SK-N-SH (cell line): ENCODE measurements around the gene MUC5AC. TPM values are rescaled to one million over a fixed set of nuclear protein-coding genes. Genes with fewer than 3 reads are reported as not detected.

Experiments used
- CTCF ChIA-PET: fragments of 300-600, 350-600 bp; formaldehyde crosslinking; extraction: SDS; loops from one replicate; lab custom pipeline; 2021; lab: Yijun Ruan, JAX
- POLR2A ChIA-PET: fragments of 350-600 bp; sonication (Branson Sonifier 250); formaldehyde crosslinking; extraction: SDS; loops from one replicate; lab custom pipeline; 2020; ENCODE audit warnings: antibody characterized with exemption, inconsistent platforms; lab: Yijun Ruan, JAX
- DNase-seq: peaks from one replicate; pipeline ENCODE4 v3.0.0; 2012
- H2AFZ ChIP-seq: fragments of 200-600 bp; sonication (generic); 2 replicates; pipeline ENCODE4 v1.8.1; 2016; ENCODE audit warnings: antibody characterized with exemption, mild to moderate bottlenecking, low read depth
- H3F3A ChIP-seq: fragments of 200-600 bp; sonication (generic); replicated peaks from 2 replicates; pipeline ENCODE3; 2016; ENCODE audit warnings: antibody characterized with exemption, mild to moderate bottlenecking; ENCODE audit not compliant: insufficient read depth
- H3K27ac ChIP-seq, 2 experiments: fragments of 200-500 bp in 1 of 2; fragments of 200-600 bp in 1 of 2; sonication (Bioruptor generic) in 1 of 2; sonication (generic), shearing (Covaris generic) in 1 of 2; 2 replicates each; pipeline versions ENCODE4 v1.5.1 to v1.6.1; 2014 to 2016; ENCODE audit warnings: low read depth in 2 of 2, inconsistent platforms in 1 of 2, low read length in 1 of 2, mild to moderate bottlenecking in 1 of 2, mixed read lengths in 1 of 2
- H3K27me3 ChIP-seq: fragments of 200-600 bp; sonication (generic), shearing (Covaris generic); 2 replicates; pipeline ENCODE4 v1.6.1; 2016; ENCODE audit warnings: mixed run types; ENCODE audit not compliant: insufficient read depth
- H3K36me3 ChIP-seq, 2 experiments: fragments of 200-500 bp in 1 of 2; fragments of 200-600 bp in 1 of 2; sonication (Bioruptor generic) in 1 of 2; sonication (generic) in 1 of 2; replicated peaks in 1 of 2; 2 replicates each; pipeline versions ENCODE3 to v1.5.1; 2014 to 2016; ENCODE audit warnings: low read length in 1 of 2, mild to moderate bottlenecking in 1 of 2; ENCODE audit not compliant: insufficient read depth in 2 of 2, control insufficient read depth in 1 of 2
- H3K4me1 ChIP-seq, 2 experiments: fragments of 200-500 bp in 1 of 2; fragments of 200-600 bp in 1 of 2; sonication (Bioruptor generic) in 1 of 2; sonication (generic), shearing (Covaris generic) in 1 of 2; 2 replicates each; pipeline versions ENCODE4 v1.5.1 to v1.6.1; 2014 to 2016; ENCODE audit warnings: low read depth in 1 of 2, low read length in 1 of 2, mixed run types in 1 of 2; ENCODE audit not compliant: insufficient read depth in 2 of 2, control insufficient read depth in 1 of 2
- H3K4me2 ChIP-seq: fragments of 200-600 bp; sonication (generic), shearing (Covaris generic); 2 replicates; pipeline ENCODE4 v1.6.1; 2017; ENCODE audit warnings: mixed run types
- H3K4me3 ChIP-seq, 2 experiments: fragments of 200-500 bp in 1 of 2; fragments of 200-600 bp in 1 of 2; sonication (Bioruptor generic) in 1 of 2; sonication (generic), shearing (Covaris generic) in 1 of 2; 2 replicates each; pipeline versions ENCODE4 v1.5.1 to v1.8.1; 2014 to 2016; ENCODE audit warnings: low read depth in 2 of 2, inconsistent platforms in 1 of 2, low read length in 1 of 2, mild to moderate bottlenecking in 1 of 2, mixed read lengths in 1 of 2, moderate library complexity in 1 of 2
- H3K79me2 ChIP-seq: fragments of 200-600 bp; sonication (generic); 2 replicates; pipeline ENCODE4 v1.8.1; 2017; ENCODE audit warnings: mild to moderate bottlenecking; ENCODE audit not compliant: insufficient read depth
- H3K9ac ChIP-seq: fragments of 200-600 bp; sonication (generic); 2 replicates; pipeline ENCODE4 v1.6.1; 2017; ENCODE audit warnings: mixed run types
- H3K9me2 ChIP-seq: fragments of 200-600 bp; sonication (generic); 2 replicates; pipeline ENCODE4 v1.6.1; 2017; ENCODE audit warnings: mixed run types
- H3K9me3 ChIP-seq: fragments of 200-600 bp; sonication (generic); 2 replicates; pipeline ENCODE4 v1.6.1; 2017; ENCODE audit warnings: mixed run types, mild to moderate bottlenecking, moderate library complexity
- H4K20me1 ChIP-seq: fragments of 200-600 bp; sonication (generic); 2 replicates; pipeline ENCODE4 v1.6.1; 2017; ENCODE audit warnings: mild to moderate bottlenecking, mixed run types; ENCODE audit not compliant: insufficient read depth
- CHD2 ChIP-seq: fragments of 150-350 bp; IDR thresholded peaks from 2 replicates; pipeline ENCODE4 v1.6.1; 2018; ENCODE audit warnings: low read length; ENCODE audit not compliant: partially characterized antibody
- ELF1 ChIP-seq: IDR thresholded peaks from 2 replicates; pipeline ENCODE4 v1.4.0; 2012
- EZH2phosphoT487 ChIP-seq: fragments of 200-600 bp; sonication (generic); IDR thresholded peaks from 2 replicates; pipeline ENCODE4 v1.6.1; 2017; ENCODE audit warnings: low read depth, mixed run types, mild to moderate bottlenecking, antibody characterized with exemption, moderate library complexity, borderline replicate concordance
- FOSL2 ChIP-seq: IDR thresholded peaks from 2 replicates; pipeline ENCODE4 v1.4.0; 2012; ENCODE audit warnings: low read depth, mild to moderate bottlenecking, moderate library complexity, borderline replicate concordance
- FOXM1 ChIP-seq: IDR thresholded peaks from 2 replicates; pipeline ENCODE4 v1.4.0; 2012; ENCODE audit warnings: low read depth, mild to moderate bottlenecking
- GABPA ChIP-seq: IDR thresholded peaks from 2 replicates; pipeline ENCODE4 v1.4.0; 2012; ENCODE audit warnings: low read depth, mild to moderate bottlenecking
- GATA2 ChIP-seq: sonication (generic); formaldehyde crosslinking; IDR thresholded peaks from 2 replicates; pipeline ENCODE4 v1.5.0; 2020; ENCODE audit warnings: mild to moderate bottlenecking, missing genetic modification reagents
- MXI1 ChIP-seq: IDR thresholded peaks from 2 replicates; pipeline ENCODE4 v1.6.1; 2012; ENCODE audit warnings: mild to moderate bottlenecking, low read depth, low read length, improper control_type of control experiment
- NFIC ChIP-seq: IDR thresholded peaks from 2 replicates; pipeline ENCODE4 v1.4.0; 2012; ENCODE audit warnings: borderline replicate concordance
- POLR2AphosphoS5 ChIP-seq: IDR thresholded peaks from 2 replicates; pipeline ENCODE4 v1.6.1; 2012; ENCODE audit warnings: low read depth, low read length
- RCOR1 ChIP-seq: fragments of 150-350 bp; IDR thresholded peaks from 2 replicates; pipeline ENCODE4 v1.6.1; 2017; ENCODE audit warnings: antibody characterized with exemption, low read length
- RFX5 ChIP-seq: IDR thresholded peaks from 2 replicates; pipeline ENCODE4 v1.6.1; 2012; ENCODE audit warnings: mild to moderate bottlenecking, improper control_type of control experiment, low read length
- RXRA ChIP-seq: IDR thresholded peaks from 2 replicates; pipeline ENCODE4 v1.4.0; 2012; ENCODE audit warnings: low read depth, mild to moderate bottlenecking, borderline replicate concordance
- SMC3 ChIP-seq: IDR thresholded peaks from 2 replicates; pipeline ENCODE4 v1.6.1; 2012; ENCODE audit warnings: low read depth, low read length, improper control_type of control experiment
- WGBS: methylation state at CpG from one replicate; pipeline ENCODE4 v1.1.6; 2017; ENCODE audit warnings: low lambda C conversion rate; 5-methylcytosine and 5-hydroxymethylcytosine counted together
- polyA plus RNA-seq, 3 experiments: library from polyadenylated mRNA; depleted of rRNA; stranded (reverse); fragments of >200 nt; gene quantifications; 2 replicates each; pipeline ENCODE4 v1.2.3, GENCODE V29; 2012
- TF ChIP-seq, protein P1 (sequence below): IDR thresholded peaks from 2 replicates; pipeline ENCODE4; 2012
- TF ChIP-seq, protein P2 (sequence below): fragments of 200-600 bp; sonication (generic); IDR thresholded peaks from 2 replicates; pipeline ENCODE4 v1.6.1; 2017; ENCODE audit warnings: antibody characterized with exemption, mild to moderate bottlenecking, moderate library complexity

The MUC5AC gene
- polyA plus RNA-seq, 1 of the 3 experiments (the other 2 are of a cell fraction), result not detected

DNA sequence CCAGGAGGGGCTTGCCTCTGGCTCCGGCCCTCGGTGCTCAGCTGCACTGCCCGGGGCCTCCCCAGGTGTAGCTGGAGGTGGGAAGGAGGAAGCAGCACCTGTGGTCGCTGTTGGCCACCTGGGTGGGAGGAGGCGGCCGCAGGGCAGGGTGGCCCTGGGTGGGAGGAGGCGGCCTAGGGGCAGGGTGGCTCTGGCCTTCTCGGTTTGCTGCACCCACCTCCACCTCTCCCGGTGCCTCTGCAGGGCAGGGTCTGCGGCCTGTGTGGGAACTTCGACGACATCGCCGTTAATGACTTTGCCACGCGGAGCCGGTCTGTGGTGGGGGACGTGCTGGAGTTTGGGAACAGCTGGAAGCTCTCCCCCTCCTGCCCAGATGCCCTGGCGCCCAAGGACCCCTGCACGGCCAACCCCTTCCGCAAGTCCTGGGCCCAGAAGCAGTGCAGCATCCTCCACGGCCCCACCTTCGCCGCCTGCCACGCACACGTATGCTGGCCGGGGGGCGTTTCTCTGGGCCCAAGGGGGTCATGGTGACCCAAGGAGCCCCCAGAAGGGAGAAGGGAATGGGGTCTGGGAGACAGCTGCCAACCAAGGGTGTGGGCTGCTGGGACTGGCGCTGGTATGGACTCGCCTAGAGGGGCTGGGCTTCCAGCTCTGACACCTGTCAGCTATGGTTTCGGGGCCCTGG, 20.6 kb downstream of the MUC5AC start:
- no peaks in the 10 kb centered on the region for H3K9me3 ChIP-seq
- no peak for TF ChIP-seq MXI1
- TF ChIP-seq RXRA, result no peak
- TF ChIP-seq FOXM1, result no peak
- TF ChIP-seq CHD2, result no peak
- TF ChIP-seq RCOR1, result no peak
- TF ChIP-seq, protein P1, sequence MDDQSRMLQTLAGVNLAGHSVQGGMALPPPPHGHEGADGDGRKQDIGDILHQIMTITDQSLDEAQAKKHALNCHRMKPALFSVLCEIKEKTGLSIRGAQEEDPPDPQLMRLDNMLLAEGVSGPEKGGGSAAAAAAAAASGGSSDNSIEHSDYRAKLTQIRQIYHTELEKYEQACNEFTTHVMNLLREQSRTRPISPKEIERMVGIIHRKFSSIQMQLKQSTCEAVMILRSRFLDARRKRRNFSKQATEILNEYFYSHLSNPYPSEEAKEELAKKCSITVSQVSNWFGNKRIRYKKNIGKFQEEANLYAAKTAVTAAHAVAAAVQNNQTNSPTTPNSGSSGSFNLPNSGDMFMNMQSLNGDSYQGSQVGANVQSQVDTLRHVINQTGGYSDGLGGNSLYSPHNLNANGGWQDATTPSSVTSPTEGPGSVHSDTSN, result no peak
- no peak for TF ChIP-seq RFX5
- TF ChIP-seq GABPA, result no peak
- TF ChIP-seq POLR2AphosphoS5, result no peak
- no peak for TF ChIP-seq FOSL2
- no peak for TF ChIP-seq NFIC
- TF ChIP-seq SMC3, result no peak
- TF ChIP-seq, protein P2, sequence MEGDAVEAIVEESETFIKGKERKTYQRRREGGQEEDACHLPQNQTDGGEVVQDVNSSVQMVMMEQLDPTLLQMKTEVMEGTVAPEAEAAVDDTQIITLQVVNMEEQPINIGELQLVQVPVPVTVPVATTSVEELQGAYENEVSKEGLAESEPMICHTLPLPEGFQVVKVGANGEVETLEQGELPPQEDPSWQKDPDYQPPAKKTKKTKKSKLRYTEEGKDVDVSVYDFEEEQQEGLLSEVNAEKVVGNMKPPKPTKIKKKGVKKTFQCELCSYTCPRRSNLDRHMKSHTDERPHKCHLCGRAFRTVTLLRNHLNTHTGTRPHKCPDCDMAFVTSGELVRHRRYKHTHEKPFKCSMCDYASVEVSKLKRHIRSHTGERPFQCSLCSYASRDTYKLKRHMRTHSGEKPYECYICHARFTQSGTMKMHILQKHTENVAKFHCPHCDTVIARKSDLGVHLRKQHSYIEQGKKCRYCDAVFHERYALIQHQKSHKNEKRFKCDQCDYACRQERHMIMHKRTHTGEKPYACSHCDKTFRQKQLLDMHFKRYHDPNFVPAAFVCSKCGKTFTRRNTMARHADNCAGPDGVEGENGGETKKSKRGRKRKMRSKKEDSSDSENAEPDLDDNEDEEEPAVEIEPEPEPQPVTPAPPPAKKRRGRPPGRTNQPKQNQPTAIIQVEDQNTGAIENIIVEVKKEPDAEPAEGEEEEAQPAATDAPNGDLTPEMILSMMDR, result no peak
- no peaks in the 10 kb centered on the region for H3K27me3 ChIP-seq
- H3K79me2 ChIP-seq, result no peaks in the 10 kb centered on the region
- no peak overlapping the region for H3K4me3 ChIP-seq
- H3K9me2 ChIP-seq, result no peaks in the 10 kb centered on the region
- H3K4me1 ChIP-seq, result no peaks in the 10 kb centered on the region
- no peaks in the 10 kb centered on the region for H3K36me3 ChIP-seq
- WGBS, result 52% methylated on average over 5 of the region's 31 CpGs
- no peak overlapping the region for H3K4me2 ChIP-seq
- no peak overlapping the region for H3K9ac ChIP-seq
- H3F3A ChIP-seq, result peaks cover 3% of the 10 kb centered on the region
- no peak overlapping the region for H2AFZ ChIP-seq
- POLR2A ChIA-PET, result no interaction called here
- CTCF ChIA-PET, result no interaction called here
- DNase-seq, result no peak
- H3K27ac ChIP-seq, result no peak overlapping the region
- no peaks in the 10 kb centered on the region for H4K20me1 ChIP-seq

DNA sequence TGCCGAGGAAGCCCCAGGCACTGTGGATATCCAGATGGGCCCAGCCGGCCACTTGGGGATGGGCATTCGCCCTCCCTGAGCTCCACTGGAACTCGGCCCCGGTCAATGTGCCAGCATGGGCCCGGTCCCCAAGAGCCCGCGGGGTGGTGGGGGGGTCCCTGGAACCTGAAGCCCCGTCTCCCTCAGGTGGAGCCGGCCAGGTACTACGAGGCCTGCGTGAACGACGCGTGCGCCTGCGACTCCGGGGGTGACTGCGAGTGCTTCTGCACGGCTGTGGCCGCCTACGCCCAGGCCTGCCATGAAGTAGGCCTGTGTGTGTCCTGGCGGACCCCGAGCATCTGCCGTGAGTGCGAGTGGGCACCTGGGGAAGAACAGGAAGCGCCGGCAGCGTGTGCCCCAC, 21.2 kb downstream of the MUC5AC start:
- no peaks in the 10 kb centered on the region for H3K9me3 ChIP-seq
- no peaks in the 10 kb centered on the region for H3K4me1 ChIP-seq
- ChIA-PET POLR2A (no interaction called here), CTCF (no interaction called here)
- no peak overlapping the region for H3K4me2 ChIP-seq
- no peak for DNase-seq
- H3K9me2 ChIP-seq, result no peaks in the 10 kb centered on the region
- TF ChIP-seq GABPA (no peak), RXRA (no peak), EZH2phosphoT487 (no peak), GATA2 (CRISPR knock-in tag) (no peak), ELF1 (no peak)
- TF ChIP-seq, protein P1, result no peak
- TF ChIP-seq, all 33 proteins: peak for 0
- no peaks in the 10 kb centered on the region for H3K27me3 ChIP-seq
- no peaks in the 10 kb centered on the region for H3K36me3 ChIP-seq
- no peaks in the 10 kb centered on the region for H3F3A ChIP-seq
- no peak overlapping the region for H3K9ac ChIP-seq
- no peaks in the 10 kb centered on the region for H4K20me1 ChIP-seq
- no peak overlapping the region for H3K4me3 ChIP-seq
- H3K79me2 ChIP-seq, result no peaks in the 10 kb centered on the region
- H3K27ac ChIP-seq, result no peak overlapping the region
- WGBS, result 38% methylated on average over 9 of the region's 29 CpGs
- H2AFZ ChIP-seq, result no peak overlapping the region
